Stromal cell of bone marrow (primary cell): ENCODE results near the gene CLN6.

ENCODE experiments used
- DNase-seq: peaks from one replicate; pipeline ENCODE4 v3.0.0-alpha.2; 2012; ENCODE audit warnings: low read depth

CLN6 gene

DNA sequence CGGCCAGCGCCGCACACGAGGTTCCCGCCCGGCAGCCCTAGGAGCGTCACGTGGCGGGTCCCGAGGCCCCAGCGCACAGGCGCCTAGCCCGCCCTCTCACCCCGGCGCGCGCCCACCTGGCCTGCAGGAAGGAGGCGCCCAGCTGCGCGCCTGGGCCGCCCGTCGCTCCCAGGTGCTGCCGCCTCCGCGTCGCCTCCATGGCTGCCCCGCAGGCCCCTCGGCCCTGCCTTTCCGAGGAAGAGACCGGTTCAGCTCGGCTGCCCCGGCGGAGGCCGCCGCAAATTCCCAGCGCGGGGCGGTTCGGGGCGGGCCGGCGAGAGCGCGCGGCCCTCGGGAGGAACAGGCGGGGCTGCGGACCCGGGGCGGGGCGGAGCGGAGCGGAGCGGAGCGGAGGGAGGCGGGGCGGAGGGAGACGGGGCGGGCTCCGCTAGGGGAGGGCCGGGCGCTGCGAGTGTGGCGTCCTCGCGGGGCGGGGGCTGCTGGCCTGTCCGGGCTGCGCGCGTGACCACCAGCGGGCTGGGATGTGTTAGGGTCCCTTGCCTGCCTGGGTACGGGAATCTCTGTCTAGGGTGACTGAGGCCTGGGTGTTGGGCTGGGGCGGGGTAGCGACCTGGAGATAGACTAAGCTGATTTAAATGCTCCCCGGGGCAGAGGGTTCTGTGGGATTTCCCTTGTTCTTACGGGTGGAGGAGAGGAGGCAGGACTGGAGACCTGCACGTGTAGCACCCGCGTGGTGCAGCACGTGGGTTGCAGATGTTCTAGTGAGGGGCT is at the start of gene CLN6:
Gene CLN6, minus strand, starts transcription at position 343 of the 771 bp plus-strand sequence. Its CDS starts 144 bp downstream, at position 199.
- peak; percentile 61 for DNase-seq

DNA sequence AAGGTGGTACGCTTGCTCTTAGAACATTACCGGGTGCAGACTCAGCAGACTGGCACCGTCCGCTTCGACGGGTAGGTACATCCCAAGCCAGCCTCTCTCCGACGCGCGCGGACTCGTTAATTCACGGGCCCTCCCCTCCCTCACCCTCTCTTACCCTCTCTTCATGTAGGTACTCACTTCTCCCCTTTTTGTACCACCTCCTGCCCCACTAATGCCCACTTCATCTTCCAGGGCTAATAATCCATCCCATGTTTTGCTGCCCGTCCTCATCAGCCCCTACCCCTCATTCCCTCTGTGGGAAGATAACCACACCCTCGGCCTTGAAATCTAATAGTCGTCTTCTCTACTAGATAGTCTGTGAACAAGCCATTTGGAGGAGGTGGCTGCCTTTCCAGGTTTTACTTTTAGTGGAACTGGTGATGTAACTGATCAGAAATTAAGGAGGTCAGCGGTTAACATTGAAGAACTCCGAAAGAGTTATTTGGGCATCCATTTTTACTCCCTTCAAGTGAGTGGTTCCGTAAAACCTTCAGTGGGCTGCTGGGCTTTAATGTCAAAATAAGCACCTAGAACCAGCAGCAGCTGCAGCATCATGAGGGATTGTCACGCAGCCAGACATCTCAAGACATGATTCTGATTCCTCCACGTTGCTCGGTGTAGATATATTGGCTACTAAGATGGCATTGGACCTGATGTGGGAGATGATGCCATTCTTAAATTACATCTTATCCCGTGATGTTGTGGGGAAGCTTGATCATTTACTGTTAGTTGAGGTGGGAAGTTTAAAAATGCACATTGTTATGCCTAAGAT is 49.3 kb upstream of the CLN6 start:
- no peak for DNase-seq

DNA sequence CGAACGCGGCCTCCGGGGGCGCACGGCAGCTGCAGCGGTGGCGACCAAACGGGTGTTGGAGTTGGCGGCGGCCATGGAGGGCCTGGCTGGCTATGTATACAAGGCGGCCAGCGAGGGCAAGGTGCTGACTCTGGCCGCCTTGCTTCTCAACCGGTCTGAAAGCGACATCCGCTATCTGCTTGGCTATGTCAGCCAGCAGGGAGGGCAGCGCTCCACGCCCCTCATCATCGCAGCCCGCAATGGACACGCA is 48.7 kb upstream of the CLN6 start:
- no peak for DNase-seq

DNA sequence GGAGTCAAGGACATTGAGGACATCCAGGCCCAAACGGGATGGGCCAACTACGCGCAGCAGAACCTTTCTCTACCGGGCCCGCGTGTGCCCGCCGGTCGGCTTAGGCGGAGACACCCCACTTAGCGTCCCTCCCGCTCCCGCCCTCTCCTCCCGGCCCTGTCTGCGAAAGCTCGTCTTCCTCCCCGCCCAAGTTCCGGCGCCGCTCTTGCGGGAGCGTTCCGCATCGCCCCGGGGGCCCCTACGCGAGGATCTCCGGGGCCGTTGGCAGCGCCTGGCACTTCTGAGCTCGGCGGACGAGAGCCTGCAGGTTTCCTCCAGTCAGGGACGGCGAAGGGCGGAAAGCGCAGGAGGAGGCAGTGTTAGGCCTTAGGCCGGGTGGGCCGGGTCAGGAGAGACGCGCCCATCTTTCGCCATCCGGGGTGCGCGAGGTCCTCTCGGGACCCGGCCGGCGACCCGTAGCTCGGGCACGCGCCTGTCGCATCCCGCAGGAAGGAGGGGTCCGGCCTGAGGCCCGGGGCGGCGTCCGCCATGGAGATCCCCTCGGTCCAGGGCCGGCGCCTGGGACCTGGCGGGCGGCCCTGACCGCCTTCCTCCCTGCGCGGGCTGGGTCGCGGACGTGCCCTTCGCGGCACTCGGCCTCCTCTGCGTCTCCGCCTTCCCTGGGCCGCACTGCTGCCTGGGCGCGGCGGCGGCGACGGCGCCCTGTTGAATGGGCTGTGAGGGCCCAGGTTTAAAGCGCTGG is 48.2 kb upstream of the CLN6 start, which contains the start of gene FEM1B:
Gene FEM1B, plus strand, starts transcription at position 143 of the 742 bp plus-strand sequence. CDS start 673 bp downstream, outside the sequence.
- peak; percentile 81 for DNase-seq

DNA sequence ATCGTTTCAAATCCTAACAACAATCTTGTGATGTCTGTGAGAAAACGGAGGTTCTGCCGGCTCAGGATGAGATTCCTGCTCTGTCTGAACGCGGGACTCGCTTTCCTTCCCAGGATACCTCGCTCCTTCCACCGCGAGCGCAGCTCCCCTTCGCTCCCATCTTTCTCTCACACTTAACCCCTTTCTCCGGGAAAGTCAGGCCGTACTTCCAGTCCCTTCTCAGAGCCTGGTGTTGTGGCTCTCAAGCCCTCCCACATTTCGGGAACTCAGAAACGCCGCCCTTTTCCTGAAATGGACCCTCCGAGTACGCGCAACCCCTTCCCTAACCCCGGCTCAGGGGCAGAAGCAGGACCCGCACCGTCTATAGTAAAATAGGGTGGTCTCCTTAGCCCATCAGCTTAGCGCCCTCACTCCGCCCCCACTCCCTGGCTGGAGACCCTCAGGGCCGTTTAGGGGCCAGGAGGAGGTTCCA is 47.6 kb upstream of the CLN6 start:
- DNase-seq = no peak

DNA sequence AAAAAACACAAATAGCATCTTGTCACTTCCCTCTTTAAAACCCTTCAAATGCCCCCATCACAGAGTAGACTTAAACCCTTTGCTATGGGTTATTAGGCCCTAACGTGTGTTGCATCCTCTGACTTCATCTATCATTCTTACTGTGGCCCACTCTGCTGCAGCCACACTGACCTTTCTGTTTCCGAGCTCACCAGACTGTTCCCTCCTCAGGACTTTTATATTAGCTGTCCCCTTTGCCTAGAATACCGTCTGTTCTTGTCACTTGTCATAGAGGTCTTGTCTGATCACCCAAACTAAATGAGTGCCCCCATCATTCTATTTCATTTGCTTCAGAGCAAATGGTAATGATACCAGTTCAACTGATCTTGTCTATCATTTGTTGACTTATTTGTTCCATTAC is 47.1 kb upstream of the CLN6 start:
- no peak for DNase-seq

DNA sequence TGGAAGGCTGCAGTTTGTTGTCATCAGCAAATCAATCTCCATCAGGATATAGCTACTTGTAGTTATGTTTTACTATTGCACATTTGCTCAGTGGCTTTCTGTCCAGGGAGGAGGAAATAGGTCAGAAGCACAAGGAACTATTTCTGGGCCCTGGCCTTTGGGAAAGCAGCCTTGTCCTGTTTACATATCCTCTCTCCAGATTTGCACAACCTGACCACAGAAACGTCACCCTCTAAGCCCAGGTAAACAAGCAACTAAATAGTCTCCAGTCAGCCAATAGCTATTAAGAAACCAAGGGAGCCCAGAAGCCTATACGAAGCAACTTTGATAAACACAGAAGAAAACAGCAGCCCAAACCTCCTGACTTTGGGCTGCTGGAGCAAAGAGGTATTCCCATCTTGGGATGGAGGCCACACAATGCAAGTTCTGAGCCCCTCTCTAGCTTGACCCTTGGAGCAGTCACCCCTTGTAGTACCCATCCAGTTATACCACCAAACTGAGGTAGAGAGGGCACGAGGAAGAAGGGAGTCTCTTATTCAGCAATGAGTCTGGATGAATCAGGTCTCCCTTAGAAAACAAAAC is 45.7 kb upstream of the CLN6 start:
- DNase-seq = no peak

DNA sequence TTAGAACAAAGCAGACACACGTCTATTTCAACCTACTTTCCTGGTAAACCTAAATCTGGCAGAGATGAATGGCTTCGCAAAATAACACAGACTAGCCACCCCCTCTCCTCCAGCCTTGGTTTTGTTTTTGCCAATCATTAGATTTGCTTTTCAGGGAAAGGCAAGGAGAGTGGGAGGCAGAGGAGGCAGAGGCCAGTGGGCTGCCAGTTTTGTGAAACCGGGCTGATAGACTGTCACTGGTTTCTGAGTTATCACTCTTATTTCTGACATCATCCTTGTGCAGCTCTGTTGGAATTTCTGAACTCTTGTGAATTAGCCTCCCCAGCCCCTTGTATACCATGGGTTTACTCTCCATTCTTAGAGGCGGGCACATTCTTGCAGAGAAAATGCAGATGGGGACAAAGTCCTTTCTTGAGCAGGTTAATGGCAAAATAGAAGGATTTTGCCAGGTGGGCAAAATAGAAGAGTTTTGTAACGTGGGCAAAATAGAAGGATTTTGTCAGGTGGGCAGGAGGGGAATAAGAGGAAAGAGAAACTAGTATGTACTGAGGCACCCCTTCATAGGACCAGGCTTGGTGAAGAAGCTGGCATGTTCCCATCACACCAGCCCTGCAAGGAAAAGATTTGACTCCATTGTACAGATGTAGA is 44.8 kb upstream of the CLN6 start:
- DNase-seq = no peak

DNA sequence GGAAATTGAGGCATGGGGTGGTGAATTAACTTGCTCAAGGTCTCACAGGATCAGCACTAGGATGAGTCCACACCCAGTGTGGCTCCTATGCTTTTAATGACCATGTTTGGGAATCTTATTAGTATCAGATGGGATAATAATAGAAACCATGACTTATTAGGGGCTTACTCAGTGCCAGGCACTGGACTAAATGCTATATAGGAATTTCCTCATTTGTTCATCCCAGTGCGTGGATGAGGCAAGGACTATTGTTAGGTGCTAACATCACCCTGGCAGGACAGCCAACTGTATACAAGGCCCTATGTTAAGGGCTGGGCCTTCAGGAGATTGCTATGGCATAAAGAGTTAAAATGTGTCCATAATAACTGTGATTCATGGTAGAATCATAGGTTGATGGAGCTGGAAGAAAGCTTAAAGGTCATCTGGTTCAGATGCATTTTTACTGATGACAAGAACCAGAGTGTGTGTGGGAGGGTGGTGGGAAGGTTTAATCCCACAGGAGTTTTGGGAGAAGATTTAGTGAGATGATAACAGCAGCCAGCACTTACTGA is 43.3 kb upstream of the CLN6 start:
- DNase-seq = no peak

DNA sequence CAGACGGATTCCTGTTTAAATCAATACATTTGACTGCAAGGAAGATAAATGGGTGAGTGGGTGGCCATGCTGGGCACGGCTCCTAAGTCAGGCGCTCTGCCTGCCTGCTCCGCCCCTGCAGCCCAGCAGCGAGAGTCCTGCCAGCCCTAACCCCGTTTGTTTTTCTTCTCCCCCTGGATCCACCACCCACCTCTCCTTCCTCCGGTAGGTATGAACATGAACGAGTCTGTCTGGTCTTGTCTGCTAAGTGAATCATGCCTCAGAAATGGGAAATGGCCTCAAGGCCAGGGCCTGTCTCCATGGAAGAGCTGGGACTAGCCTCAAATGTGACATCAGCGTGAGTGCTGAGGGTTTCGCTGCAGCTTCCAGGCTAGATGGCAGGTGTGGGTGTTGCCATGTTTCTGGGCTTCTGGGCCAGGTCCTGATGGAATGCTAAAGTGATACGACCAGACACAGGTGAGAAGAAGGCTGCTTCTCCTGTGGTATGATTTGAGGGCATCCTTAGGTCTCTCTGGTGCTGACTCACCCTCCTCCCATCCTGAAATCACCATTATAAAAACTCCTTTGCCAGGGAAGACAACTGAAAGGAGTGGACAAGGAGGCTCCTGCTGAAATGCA is 42.4 kb upstream of the CLN6 start:
- no peak for DNase-seq

DNA sequence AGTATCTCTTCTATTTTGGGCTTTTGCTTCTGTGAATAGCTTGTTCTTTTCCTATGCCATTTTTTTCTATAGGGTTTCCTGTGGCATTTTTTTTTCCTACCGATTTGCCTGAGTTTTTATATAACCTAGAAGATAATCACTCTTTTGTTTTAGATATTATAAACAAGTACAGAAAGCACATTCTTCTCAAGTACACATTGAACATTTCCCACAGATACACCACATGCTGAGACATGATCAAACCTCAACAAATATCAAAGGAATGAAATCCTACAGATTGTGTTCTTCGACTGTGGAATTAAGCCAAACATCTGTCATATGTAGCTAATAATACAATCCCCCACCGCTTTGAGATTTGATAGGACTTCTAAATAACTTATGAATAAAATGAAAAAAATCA is 38.9 kb upstream of the CLN6 start:
- no peak for DNase-seq

DNA sequence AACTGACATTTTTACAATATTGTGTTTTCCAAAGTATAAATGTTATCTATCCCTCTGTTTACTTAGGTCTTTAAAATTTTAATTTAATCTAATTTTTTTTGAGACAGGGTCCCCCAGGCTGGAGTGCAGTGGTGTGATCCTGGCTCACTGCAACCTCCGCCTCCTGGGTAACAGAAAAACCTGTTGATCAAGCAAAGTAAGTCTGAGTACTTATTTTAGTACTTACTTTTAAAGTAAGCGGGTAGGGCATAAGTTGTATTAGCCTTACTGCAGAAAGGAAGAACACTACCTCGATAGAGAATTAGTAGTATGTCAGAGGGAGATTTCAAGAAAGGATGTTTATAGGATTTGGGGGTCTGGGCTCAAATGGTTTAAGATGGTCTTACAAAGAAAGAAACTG is 36.1 kb upstream of the CLN6 start:
- DNase-seq = no peak

DNA sequence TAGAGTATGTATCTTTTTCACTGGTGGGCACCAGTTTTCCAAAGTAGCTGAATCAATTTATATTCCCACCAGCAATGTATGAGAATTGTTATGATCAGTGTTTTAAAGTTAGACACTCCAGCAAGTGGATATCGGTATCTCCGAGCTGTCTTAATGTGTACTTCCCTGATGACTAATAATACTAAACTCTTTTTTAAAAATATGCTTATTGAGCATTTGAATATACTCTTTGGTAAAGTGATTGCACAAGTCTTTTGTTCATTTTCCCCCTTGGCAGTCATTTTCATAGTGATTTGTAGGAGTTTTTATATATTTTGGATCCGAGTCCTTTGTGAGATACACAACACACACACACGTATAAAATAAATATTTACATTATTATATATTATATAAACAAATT is 35.6 kb upstream of the CLN6 start:
- no peak for DNase-seq

DNA sequence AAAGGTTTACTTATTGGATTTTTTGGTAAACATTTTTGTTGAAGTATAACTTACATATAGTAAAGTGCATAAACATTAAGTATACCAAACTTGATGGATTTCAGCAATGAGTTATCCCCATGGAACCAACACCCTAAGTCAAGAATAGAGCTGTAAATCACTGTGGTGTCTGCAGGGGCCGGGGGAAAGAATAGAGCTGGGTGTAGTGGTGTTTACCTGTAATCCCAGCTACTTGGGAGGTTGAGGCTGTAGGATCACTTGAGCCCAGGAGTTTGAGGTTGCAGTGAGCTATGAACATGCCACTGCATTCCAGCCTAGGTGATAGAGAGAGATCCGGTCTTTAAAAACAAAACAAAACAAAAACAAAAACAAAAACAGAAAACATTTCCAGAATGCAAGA is 34.8 kb upstream of the CLN6 start:
- DNase-seq = no peak

DNA sequence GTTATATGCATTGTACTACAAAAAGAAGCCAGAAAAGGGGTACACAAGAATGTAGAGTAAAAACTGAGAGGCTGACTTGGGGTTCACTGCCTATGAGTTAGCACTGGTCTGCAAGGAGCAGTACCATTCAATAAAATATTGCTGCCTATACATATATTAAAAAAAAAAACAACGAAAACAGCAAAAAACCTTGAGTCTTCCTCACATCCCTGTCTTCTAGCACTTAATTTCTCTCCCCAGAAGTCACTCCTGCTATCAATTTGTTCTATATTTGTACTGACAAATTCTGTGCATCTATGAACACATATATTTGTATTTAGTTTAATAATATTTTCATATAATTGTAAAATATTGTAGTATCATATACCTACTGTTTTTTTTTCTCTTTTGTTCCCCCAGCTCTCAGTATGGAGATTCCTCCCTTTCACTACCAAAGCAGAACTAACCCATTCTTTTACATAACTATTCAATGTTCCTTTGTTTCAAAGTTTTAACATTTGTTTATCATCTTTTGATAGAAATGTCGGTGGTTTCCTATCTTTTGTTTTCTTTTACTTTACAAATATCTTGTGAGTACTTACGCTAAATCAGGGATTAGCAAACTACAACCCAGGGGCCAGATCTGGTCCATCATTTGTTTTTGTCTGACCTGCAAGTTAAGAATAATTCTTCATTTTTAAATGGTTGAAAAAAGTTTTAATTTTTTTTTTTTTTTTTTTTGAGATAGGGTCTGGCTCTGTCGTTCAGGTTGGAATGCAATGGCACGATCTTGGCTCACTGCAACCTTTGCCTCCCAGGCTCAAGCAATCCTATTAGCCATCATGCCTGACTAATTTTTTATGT is 33.2 kb upstream of the CLN6 start:
- DNase-seq = no peak

DNA sequence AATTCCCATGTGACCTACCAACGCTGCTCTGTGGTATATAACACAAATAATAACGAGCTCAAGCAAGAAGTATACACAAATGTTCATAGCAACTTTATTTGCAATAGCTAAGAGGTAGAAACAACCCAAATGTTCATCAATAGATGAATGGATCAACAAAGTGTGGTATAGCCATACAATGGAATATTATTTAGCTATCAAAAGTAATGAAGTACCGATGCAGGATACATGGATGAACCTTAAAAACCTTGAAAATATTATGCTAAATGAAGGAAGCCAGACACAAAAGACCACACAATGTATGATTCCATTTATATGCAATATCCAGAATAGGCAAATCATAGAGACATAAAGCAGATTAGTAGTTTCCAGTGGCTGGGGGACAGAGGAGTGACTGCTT is 32.5 kb upstream of the CLN6 start:
- no peak for DNase-seq

DNA sequence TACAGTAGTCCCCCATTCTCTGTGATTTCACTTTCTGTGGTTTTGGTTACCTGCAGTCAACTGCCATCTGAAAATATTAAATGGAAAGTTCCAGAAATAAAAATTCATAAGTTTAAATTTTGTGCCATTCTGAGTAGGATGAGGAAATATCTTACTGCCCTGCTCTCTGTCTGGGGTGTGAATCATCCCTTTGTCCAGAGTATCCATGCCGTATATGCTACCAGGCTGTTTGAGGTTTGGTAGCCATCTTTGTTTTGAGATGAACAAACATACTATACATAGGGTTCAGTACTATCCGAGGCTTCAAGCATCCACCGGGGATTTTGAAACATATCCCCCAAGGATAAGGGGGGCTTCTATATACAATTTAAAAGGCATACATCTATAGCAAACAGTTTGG is 31.7 kb upstream of the CLN6 start:
- no peak for DNase-seq

DNA sequence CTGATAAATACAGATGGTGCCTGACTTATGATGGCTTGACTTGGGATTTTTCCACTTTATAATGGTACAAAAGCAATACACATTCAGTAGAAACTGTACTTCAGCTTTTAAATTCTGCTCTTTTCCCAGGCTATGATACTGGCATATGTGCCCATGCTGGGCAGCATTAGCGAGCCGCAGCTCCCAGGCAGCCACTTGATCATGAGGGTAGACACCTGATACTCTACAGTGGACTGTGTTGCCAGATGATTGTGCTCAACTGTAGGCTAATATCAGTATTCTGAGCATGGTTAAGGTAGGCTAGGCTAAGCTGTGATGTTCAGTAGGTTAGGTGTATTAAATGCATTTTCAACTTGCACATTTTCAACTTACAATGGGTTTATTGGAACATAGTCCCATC is 30.4 kb upstream of the CLN6 start:
- DNase-seq = no peak

DNA sequence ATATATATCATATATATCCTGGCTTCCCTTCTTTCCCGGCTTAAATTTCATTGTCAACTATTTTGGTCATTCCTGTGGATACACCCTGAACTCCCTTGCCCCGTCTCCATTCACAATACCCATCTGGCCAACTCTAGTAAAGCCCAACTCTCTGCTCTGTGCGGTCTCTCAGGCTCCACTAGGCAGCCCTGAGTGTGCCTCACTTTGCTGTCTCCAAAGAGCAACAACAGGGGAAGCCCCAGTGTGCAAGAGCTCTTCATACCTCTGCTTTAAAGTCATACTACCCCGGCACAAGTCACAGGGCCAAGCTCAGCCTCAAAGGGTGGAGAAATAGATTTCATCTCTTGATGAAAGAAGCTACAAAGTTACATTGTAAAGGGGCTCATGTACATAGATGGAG is 29.2 kb upstream of the CLN6 start:
- DNase-seq = no peak
